Sigmoid colon (tissue), 4 donors: ENCODE data around the gene FBH1.

Source experiments
- EP300 ChIP-seq, 4 donors: sonication (generic); formaldehyde crosslinking; IDR thresholded peaks; one replicate each; pipeline ENCODE4 v1.6.1; 2017; ENCODE audit warnings: antibody characterized with exemption in 4 of 4
- POLR2A ChIP-seq, 2 donors: fragments of 450-650 bp; IDR thresholded peaks; one replicate each; pipeline ENCODE4 v1.6.1; 2016; ENCODE audit warnings: antibody characterized with exemption in 2 of 2, mild to moderate bottlenecking in 2 of 2, moderate library complexity in 2 of 2
- POLR2AphosphoS5 ChIP-seq, 4 donors: sonication (generic); formaldehyde crosslinking; IDR thresholded peaks; one replicate each; pipeline ENCODE4 v1.6.1; 2017; ENCODE audit warnings: antibody characterized with exemption in 4 of 4
- TF ChIP-seq, protein P1 (sequence below), 4 experiments: fragments of 450-650 bp in 3 of 4; fragments of 200-600 bp in 1 of 4; IDR thresholded peaks; one replicate each; pipeline ENCODE4 v1.5.1; 2016 to 2019; ENCODE audit warnings: antibody characterized with exemption in 4 of 4, mild to moderate bottlenecking in 3 of 4, moderate library complexity in 2 of 4

DNA sequence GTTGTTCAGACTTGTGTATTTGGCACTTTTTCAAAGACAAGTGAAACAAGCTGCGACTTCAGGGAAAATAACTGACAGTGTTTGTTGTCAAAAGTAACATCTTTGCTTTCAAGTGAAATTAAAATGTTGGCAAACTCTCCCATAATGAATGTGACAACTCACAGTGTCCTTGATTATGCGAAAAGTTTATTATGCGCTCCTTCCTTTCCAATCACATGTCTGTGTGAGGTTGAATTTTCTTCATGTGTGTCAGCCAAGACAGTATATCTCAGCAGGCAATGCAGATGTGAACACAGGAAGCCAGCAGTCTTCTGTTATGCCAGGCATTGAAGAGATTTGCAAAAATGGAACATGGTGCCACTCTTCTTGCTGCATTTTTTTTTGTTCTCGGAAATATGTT, 28.7 kb downstream of the FBH1 start:
- TF ChIP-seq, protein P1, sequence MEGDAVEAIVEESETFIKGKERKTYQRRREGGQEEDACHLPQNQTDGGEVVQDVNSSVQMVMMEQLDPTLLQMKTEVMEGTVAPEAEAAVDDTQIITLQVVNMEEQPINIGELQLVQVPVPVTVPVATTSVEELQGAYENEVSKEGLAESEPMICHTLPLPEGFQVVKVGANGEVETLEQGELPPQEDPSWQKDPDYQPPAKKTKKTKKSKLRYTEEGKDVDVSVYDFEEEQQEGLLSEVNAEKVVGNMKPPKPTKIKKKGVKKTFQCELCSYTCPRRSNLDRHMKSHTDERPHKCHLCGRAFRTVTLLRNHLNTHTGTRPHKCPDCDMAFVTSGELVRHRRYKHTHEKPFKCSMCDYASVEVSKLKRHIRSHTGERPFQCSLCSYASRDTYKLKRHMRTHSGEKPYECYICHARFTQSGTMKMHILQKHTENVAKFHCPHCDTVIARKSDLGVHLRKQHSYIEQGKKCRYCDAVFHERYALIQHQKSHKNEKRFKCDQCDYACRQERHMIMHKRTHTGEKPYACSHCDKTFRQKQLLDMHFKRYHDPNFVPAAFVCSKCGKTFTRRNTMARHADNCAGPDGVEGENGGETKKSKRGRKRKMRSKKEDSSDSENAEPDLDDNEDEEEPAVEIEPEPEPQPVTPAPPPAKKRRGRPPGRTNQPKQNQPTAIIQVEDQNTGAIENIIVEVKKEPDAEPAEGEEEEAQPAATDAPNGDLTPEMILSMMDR (IDR thresholded peaks at IDR 0.05): no peak
- TF ChIP-seq EP300 (IDR thresholded peaks at IDR 0.05): no peak
- no peak for TF ChIP-seq POLR2AphosphoS5 (IDR thresholded peaks at IDR 0.05)
- TF ChIP-seq POLR2A (IDR thresholded peaks at IDR 0.05): no peak
